Femur (tissue), 1 donor: Measurements from ENCODE around the gene APOBEC3A.
"Not testable (repeated sequence)": the region's sequence is repeated elsewhere in the genome, so short reads cannot be mapped to it uniquely, and the experiment has no call there.

ENCODE experiments used
- DNase-seq: peaks from one replicate; pipeline ENCODE4 v3.0.0-alpha.2; 2017

Gene APOBEC3A

GRCh38 chr22:38981992-38982927 lies 24.9 kb downstream of the APOBEC3A start, which contains the start of gene APOBEC3B:
APOBEC3B (plus strand) TSS chr22:38982347; CDS start chr22:38982454, 107 bp downstream.
- DNase-seq: peak; percentile 92

DNA sequence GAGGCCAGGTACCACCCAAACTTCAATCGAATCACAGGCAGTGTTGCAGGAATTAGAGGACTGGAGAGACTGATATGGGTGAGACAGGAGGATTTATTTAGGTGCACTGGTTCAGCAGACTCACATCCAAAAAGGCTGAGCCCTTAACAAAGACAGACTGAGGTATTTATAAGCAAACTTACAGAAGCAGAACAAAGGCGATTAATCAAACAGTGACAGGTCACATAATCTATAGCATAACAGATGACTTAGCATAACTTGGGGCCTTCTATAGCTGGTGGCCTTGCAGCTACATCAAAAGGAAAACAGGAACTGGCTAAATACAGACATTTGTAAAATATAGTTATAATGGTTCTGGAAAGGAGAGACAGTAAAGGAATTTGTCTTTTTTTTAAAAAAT lies 26.8 kb downstream of the APOBEC3A start:
- DNase-seq: no peak

DNA sequence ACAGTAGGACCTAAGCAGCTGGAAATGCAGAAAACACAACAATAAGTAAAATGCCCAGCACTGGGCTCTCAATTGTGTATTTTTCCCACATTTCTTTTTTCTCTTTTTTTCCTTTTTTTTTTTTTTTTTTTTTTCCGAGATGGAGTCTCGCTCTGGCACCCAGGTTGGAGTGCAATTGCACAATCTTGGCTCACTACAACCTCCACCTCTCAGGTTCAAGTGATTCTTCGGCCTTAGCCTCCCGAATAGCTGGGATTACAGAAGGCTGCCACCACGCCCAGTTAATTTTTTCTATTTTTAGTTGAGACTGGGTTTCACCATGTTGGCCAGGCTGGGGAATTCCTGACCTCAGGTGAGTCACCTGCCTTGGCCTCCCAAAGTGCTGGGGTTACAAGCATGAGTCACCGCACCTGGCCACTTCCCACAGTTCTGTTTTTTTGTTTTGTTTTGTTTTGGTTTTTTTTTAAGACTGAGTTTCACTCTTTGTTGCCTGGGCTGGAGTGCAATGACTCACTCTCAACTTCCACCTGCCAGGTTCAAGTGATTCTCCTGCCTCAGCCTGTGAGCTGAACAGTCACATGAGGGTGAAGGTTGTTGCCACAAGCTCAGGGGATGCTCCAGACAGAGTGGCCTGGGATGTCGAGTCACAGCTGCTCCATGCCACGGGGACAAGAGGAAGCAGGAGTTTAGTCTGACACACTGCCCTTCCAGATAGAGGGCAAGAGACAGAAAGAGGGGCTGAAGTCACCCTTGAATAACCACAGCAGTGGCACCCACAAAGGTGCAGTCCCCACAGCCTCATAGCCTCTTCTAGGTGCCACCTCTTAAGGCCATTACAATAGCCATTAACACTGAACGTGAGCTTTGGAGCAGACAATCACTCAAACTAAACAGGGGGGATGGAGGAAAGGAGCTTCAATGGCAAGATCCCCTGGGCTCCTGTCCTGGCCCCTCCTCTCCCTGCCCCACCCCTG lies 27.7 kb downstream of the APOBEC3A start:
- DNase-seq: not testable (repeated sequence)

DNA sequence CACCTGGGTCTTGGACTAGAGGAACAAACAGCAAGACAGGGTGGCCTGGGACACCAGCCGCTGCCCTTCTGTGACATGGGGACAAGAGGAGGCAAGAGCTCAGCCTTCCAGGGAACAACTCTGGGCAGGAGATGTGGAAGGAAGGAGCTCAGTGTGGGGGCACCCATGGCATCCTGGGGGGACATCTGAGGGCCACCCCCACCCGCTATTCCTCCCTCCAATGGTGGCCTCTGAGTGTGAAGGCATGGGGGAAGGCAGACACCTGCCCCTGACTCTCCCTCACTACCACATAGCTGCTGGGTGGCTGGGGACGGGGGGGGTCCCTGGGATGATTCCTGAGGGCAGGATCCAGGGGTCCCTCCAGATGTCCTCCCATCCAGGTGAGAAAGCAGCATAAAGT lies 29.2 kb downstream of the APOBEC3A start:
- no peak for DNase-seq

DNA sequence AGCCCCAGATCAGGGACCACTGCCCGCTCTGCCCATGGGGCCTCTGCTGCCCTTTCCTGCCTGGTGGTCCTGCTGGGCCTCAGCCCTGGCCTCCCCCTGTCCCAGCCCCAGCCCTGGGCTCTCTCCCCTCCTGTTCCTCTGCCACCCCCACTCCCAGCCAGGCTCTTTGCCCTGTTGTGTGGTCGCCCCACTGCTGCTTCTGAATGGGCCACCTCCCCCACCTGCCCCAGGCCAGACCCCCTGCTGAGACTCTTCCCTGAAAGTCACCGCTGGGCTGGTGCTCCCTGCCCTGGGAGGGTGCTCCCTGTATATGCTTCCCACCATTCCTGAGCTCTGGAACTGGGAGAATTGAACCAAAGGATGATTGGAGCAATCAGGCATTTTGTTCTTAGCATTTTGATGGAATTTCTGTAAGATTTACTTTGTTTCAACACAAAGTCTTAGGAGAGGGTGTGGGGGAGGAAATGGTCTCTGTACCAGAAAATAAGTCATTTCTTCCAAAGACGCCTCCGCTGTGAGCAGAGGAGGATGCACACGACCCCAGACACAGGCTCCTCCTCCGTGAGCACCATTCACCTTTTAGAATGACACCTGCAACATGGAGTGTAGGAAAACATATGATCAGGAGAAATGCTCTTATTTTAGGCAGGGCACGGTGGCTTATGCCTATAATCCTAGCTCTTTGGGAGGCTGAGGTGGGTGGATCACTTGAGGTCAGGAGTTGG lies 29.9 kb downstream of the APOBEC3A start:
- no peak for DNase-seq

- no peak for DNase-seq
Observed at GRCh38 chr22:38989466-38989865, 32.1 kb downstream of the APOBEC3A start.

GRCh38 chr22:38992871-38993371 lies 35.5 kb downstream of the APOBEC3A start:
- peak; percentile 28 for DNase-seq

- no peak for DNase-seq
Observed at GRCh38 chr22:38996105-38996504, 38.7 kb downstream of the APOBEC3A start.

GRCh38 chr22:38997518-38997917 lies 40.1 kb downstream of the APOBEC3A start:
- DNase-seq: no peak

DNA sequence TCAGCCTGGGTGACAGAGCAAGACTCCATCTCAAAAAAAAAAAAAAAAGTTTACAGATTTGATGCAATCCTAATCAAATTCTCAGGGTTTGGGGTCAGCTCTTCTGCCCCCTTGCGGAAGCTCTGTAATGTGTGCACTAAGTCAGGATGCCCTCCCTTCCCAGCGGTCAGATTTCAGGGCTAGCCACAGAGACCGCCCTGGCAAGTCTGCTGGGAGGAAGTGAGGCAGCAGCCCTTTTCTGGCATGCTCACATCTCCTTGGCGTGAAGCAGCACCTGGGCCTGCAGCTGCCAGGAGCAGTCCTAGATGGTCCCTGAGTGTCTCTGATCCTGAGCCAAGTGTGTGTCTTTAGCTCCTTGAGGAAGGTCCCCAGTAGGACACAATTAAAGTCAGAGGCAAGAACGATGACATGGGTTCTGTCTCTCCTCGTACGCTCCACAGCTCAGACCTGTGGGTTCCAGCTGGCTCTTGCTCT lies 45.8 kb downstream of the APOBEC3A start:
- DNase-seq: peak; percentile 86

DNA sequence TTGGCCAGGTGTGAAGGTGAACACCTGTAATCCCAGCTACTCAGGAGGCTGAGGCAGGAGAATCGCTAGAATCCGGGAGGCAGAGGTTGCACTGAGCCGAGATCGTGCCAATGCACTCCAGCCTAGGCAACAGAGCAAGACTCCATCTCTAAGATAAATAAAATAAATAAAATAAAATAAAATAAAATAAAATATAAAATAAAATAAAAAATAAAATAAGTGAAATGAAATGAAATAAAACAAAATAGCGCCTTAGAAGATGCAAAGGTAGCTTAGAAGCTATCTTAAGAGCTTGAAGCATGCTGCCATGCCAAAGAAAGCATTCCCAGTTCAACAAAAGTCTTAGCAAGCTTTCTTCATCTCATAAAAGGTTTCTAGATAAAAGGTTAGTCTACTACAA lies 49.8 kb downstream of the APOBEC3A start:
- DNase-seq: no peak

- DNase-seq: not testable (repeated sequence)
Observed at GRCh38 chr22:39008271-39008850, 51.0 kb downstream of the APOBEC3A start.

DNA sequence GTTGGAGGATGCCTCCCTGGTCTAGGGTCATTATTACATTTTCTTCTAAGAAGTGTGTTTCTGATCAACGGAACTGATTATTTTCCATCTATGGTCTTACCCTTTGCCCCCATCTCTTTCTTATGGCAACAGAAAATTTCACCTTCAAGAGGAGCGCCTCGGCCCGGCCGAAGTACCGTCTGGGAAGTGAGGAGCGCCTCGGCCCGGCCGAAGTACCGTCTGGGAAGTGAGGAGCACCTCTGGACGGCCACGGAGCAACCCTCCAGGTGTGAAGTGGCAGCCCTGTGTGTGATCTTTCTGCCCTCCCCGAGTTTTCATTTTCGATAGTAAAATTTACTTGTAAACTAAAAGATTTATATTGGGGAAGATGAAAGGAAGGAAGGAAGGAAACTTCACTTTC lies 53.5 kb downstream of the APOBEC3A start:
- DNase-seq: no peak
